ENCODE data around the gene PADI1.

PADI1 gene

DNA sequence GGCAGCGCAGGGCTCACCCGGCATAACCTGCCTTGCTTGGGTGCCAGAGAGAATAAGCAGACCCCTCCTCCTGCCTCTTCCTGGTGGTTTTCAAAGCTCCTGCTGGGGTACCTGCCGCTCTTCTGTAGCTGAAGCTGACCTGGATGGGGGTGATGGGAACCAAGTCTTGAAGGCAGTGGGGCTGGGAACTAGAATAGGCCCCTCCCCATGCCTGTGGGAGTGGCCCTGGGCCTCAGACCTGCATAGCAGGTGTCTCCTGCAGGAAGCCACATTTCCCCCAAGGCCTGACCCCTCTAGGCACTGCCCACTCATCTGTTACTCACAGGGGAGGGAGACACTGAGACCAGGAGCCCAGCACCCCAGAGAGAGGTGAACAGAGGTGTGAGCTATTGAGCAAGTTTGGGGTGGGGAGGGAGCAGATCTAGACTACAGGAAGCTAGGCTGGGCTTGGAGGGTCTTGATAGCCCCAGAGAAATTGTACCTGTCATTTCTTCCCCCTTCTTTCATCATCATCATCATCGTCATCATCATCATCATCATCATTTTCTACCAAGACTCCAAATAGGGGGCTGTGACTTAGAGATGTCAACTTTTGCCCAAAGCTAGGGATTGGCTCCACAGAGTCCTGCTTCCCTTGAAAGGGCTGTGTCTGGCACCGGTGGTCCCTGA is 10.1 kb downstream of the PADI1 start:
- no peak for DNase-seq (ENCODE audit: low read depth in 2 of 2)

DNA sequence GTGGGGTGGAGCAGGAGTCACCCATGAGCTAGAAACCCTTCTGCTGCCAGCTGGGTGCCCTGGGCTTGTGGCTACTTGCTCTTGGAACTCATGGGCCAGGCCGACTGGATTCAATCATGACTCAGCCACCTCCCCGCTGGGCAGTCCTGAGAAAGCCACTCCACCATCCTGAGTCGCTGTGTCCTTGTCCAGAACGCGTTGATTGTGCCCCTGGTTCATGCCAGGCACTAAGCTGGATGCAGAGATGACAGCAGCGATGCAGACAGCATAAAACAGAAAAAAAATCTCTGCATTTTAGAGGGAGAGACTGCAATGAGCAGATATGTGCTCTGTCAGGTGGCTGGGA is 10.6 kb downstream of the PADI1 start:
- DNase-seq (ENCODE audit: low read depth in 2 of 2) = no peak

DNA sequence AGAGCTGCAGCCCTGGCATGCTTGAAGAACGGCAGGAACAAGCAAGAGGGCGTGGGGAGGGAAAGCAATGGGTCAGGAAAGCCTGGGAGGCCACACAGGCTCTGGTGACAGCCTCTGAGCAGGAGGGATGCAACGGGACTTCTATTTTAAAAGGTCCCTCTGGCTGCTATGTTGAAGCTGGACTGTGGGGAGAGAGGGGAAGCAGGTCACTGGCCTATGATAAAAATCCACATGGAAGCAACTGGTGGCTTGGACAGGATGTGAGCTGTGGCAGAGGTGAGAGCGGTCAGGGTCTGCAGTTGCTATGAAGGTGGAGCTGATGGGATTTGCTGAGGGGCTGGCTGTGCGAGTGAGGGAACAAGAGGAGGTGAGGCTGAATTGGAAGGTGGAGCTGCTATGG is 11.2 kb downstream of the PADI1 start:
- DNase-seq (ENCODE audit: low read depth in 2 of 2) = no peak

DNA sequence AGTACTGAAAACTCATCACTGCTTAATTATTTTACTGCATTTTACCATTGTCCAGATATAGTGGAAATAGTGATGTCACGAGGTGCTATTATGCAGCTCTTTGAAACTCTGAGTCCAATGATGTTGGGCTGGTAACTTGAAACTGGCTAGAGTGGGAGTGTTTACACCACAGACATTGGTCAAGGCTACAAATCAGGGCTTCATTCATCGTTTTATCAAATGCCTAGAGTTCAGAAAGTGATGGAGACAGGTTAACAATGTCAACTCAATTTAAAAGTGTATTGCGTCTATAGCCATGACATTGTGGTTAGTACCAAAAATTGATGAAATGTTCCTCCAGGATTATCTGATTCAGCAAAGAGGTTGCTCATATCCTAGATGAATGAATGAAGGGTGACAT is 12.7 kb downstream of the PADI1 start:
- DNase-seq (ENCODE audit: low read depth in 2 of 2) = no peak

DNA sequence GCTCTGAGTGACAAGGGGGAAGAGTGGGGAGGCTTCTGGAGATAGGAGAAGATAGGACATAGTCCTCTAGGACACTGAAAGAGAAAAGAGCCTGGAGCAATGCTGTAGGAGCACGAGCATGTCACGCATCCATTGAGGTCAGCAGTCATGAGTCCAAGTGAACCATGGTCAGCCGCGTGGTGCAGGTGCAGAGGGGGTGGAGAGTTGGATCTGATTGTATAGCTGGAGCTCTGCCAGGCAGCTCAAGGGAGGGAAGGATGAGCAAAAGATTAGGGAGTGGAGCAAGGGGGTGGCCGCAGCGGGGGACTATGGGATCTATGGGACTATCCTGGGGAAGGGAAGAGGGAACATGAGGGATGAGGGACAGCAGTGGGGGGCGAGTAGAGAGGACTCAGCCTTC is 14.0 kb downstream of the PADI1 start:
- DNase-seq (ENCODE audit: low read depth in 2 of 2) = no peak

DNA sequence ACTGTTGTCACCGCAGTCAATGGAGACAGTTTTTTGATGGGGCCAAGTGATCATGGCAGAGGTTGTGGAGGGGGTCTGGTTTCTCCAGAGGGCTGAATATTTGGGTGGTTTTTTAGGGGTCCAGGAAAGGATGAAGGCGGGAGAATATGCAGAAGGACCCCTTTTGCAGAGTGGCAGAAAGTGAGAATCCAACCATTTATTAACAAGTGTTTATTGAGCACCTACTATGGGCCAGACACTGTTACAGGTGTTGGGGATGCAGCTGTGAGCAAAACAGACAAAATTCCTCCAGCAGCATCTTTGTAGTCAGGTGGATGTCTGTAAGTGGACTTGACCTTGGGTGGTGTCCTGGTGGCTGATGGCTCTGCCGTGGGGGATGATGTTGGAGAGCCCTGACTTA is 15.4 kb downstream of the PADI1 start:
- DNase-seq (ENCODE audit: low read depth in 2 of 2) = no peak

DNA sequence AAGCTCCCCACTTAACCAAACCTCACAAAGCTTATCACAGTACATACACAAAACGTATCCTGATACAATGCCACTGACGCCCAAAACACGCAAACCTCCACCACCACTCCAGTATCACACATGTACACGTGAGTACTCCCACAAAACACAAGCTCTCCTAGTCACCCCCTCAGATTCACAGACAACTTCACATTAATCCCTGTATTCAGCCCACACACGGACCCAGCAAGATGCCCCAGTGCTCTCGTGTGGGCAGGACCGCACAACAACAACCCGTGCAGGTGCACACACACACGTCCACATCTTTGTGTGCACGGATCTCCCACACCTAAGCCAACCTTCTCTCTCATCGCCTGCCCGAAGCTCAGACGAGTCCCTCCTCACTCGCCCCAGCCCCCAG is 17.6 kb downstream of the PADI1 start:
- no peak for DNase-seq (ENCODE audit: low read depth in 2 of 2)

DNA sequence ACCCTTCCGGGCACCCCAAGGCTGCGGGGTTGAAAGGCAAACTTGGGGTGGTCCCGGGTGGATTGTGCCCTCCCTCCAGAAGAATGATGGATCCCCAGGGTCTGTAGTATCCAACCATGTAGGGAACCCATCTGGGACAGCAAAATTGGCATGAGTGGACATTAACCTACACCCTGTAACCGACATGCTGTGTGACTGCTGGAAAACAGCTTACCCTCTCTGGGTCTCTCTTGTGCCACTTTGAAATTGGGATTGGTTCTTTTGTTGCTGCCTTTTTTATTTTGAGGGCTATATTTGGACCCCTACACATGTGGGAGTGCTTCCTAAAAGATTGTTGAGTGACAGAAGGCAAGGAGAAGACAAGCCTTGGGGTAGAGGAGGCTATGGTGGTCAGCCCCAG is 19.5 kb downstream of the PADI1 start:
- no peak for DNase-seq (ENCODE audit: low read depth in 2 of 2)

DNA sequence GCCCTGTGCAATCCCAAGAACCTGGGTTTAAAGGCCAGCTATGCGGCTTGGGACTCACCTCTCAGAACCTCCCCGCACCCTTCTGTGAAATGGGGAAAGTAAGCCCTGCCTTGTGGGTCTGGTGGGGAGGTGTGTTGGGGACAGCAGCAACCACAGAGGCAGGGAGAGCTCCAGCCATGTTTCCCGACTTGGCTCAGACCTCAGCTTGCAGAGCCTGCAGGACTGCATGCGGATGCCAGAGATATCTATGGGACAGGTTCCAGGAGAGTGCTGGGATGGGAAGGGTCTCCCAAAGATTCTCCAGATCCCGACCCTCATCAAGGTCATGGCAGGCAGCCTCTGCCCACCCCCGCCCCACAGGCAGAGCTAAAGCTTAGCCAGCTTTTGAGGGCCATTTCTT is 20.2 kb downstream of the PADI1 start:
- DNase-seq (ENCODE audit: low read depth in 2 of 2) = no peak

DNA sequence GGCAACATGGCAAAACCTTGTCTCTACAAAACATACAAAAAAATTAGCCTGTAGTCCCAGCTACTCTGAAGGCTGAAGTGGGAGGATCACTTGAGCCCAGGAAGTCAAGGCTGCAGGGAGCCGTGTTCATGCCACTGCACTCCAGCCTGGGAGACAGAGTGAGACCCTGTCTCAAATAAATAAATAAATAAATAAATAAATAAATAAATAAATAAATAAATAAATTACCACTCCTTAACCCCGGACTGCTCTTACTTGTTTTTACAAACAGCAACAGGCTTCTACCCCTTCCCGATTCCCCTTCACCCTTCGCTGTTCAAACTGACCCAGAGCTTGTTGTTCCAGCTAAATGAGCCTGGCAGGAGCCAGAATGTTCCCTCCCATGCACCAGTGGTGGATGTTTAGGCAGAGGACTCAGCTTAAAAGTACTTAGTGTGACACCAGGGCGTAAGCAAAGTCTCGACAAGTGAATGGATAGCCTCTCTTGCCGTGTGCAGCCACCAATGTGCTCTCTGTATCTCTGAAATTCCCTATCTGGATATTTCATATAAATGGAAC is 22.5 kb downstream of the PADI1 start:
- no peak for DNase-seq (ENCODE audit: low read depth in 2 of 2)

DNA sequence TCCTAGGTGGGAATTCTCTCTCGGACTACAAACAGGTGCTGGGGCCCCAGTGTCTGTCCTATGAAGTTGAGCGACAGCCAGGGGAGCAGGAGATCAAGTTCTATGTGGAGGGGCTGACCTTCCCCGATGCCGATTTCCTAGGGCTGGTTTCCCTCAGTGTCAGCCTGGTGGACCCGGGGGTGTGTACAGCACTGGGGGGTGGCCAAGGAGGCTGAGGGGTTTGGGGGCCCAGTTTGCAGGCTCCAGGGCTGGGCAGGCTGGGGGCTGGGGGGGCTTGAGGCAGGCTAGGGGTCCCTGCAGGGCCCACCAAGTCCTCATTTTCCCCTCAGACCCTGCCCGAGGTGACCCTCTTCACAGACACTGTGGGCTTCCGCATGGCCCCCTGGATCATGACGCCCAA is 23.7 kb downstream of the PADI1 start:
- no peak for DNase-seq (ENCODE audit: low read depth in 2 of 2)

DNA sequence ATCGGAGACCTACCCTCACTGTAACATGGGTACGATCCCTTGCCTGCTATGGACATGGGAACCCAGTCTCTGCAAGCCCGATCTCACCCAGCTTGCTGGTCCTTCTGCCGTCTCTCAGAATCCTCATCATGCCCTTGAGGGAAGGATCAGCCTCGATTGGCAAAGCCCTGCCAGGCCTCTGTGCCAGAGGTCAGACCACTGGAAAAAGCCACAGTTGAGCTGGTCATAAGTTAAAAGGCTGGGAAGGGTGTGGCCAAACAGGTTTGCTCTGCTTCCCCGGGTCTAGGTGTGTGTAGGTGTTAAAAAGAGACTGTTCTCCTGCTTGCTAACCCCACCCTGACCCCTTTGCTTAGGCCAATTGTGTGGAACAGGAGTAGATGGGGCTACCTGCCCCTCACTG is 24.5 kb downstream of the PADI1 start:
- DNase-seq (ENCODE audit: low read depth in 2 of 2) = no peak

DNA sequence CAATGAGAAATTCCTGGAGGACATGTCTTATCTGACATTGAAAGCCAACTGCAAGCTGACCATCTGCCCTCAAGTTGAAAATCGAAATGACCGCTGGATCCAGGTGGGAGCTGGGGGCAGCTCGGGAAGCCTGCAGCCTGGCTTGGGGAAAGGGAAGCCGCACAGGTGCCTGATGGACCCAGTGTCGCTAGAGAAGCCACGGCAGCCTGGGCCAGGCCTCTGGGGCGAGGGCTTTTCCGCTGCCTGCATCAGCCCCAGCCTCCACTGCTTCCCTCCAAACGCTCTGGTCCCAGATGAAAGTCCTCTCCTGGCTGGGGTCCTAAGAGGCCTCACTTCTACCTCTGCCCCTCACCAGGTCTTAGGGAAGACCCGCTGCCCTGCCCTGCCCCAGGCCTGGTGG is 25.2 kb downstream of the PADI1 start:
- no peak for DNase-seq (ENCODE audit: low read depth in 2 of 2)

DNA sequence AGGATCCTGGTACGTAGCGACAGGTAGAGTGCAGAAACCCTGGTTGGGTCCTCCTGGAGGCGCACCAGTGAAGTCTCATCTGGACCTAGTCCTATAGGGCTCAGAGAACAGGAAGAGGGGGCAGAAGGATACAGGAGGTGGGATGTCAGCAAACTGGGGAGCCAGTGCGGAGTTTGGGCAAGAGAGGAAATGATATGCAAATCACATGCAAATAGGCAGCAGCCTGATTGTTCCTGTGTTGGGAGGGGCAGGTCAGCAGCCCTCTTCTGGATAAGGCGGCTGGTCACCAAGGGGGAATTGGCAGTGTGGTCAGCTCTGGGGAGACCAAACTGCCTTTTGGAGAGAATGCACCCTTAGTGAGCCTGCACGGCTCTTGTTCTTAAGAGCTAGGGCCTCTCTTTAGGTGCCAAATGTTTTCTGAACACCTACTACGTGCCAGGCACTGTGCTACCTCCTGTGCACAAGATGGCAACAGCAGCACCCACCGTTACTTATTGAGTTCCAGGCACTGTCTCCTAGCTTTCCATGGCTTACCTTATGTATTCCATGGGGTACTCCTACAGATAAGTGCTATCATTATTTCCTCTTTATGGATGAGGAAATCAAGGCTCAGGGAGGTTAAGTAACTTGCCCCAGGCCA is 25.9 kb downstream of the PADI1 start:
- DNase-seq (ENCODE audit: low read depth in 2 of 2) = no peak

DNA sequence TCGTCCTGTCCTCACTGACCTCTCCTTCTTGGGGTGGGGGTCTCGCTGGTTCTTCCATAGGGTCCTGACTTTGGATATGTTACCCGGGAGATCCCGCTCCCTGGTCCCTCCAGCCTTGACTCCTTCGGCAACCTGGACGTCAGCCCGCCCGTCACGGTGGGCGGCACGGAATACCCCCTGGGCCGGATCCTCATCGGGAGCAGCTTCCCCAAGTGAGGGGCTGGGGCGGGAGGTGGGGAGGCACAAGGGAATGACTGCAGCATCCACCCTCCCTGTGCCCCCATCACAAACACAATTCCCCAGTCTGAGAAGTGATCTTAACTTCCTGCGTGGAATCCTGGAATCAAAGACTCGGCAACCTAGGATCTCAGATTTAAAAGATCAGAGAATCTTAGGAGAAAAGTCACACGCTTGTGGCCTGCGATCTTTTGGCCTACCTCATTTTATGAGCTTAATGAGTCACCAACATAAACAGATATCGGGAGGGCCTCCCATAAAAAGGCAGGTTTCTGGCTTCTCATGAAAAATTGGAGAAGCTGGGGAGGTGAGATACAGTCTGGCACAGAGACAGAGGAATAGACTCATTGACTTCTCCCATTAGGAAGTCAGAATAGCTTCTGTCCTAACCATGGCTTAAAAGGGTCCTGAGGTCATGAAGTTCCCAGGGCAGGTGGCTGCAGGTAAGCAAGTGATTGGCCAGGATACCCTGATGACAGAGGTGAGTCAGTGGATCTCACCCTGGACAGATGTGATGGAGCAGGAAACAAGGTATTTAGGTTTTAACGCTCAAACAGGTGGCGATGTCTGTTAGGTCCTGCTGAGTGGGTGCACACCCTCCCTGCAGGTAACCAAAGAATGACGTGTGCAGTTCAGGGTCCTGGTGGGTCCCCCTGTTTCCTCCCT is 28.1 kb downstream of the PADI1 start:
- DNase-seq (ENCODE audit: low read depth in 2 of 2) = no peak

DNA sequence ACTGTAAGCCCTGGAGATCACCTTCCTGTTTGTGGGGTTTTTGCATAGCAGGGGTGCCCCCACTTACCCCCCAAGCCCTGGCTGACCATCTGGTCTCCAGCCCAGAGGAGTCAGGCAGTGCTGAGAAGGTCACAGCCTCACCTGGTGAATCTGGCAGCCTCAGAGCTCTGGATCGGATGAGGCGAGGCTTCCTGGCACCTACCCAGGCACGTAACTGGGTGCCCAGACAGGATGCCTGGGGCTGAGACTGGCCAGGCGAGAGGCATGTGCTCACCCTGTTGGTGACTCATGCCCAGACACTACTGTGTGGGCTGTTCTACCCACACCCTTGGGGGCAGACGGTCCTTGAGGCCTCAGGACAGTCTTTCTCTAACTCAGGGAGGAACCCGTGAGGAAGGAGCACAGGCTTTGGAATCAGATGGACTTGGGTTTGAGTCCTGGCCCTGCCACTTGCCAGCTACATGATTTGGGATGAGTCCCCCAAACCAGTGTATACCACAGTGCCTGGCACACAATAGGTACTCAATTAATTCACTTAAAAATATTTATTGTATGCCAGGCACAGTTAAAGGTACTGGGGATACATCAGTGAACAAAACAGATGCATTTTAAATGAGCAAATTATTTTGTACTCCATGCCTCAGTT is 28.9 kb downstream of the PADI1 start:
- DNase-seq (ENCODE audit: low read depth in 2 of 2) = no peak

DNA sequence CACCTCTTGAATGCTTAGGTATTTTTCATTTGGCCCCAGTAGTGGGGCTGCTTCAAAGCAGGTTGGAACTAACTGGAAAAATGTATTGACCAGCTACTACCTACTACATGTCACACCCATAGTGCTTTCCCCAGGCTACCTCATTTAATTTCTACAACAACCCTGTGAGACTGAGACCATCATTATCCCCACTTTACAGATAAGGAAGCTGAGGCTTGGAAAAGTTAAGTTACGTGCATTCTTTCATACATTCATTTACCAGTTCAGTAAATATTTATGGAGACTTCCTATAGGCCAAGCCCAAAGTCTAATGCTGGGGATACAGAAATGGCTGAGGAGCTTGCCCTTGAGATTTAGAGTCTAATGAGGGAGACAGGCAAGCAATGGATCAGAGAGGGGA is 29.5 kb downstream of the PADI1 start:
- no peak for DNase-seq (ENCODE audit: low read depth in 2 of 2)

DNA sequence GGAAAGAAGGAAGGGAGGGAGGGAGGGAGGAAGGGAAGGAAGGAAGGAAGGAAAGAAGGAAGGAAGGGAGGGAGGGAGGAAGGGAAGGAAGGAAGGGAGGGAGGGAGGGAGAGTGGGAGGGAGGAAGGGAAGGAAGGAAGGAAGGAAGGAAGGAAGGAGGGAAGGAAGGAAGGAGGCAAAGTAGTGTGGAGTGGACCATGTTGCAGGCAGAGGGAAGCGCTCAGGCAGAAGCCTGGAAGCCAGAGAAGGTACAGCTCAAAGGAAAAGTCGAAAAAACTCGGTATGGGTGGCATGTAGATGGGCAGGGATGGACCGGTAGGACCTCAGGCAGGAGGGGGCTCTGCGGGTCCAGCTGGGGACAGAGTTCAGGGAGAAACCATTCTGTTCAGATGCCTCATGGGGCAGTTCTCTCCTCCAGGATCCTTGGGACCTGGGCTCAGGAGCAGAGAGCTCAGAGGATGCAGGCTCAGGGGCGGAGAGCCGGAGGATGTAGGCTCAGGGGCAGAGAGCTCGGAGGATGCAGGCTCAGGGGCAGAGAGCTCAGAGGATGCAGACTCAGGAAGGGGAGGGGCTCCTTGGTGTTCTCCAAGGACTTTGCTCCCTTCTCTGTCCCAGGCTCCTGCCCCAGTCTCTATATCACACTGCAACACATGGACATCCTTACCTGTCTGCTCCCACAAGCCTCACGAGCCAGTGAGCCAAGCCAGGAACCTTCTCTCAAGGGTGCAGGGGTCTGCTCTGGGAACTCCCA is 30.4 kb downstream of the PADI1 start:
- no peak for DNase-seq (ENCODE audit: low read depth in 2 of 2)

DNA sequence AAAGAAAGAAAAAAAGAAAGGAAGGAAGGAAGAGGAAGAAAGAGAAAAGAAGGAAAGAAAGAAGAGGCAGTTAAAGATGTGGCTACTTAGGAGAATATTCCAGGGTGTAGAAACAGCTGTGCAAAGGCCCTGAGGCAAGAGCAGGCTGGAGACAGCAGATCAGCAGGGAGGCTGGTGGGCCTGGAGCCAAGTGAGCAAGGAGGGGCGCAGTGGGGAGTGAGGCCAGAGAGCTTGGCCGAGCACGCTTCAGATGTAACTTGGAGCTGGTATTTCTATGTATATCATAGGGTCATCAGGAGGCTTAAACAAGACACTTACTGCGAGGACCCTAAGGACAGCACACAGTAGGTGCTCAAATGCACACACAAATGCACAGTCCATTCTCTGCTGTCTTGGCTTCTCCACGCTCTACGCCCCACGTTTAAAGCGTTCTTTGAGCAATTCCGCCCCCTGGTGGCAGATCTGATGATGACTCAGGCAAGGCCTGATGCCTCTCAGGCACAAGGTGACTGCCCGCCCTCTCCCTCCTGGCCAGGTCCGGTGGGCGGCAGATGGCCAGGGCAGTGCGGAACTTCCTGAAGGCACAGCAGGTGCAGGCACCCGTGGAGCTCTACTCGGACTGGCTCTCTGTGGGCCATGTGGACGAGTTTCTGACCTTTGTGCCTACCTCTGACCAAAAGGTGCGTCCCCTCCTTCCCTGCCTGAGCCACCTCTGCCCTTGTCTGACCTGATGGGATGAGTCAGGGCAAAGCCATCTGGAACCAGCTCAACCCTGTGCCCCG is 32.0 kb downstream of the PADI1 start:
- peak; percentile 65 to 74 for DNase-seq (ENCODE audit: low read depth in 2 of 2)

DNA sequence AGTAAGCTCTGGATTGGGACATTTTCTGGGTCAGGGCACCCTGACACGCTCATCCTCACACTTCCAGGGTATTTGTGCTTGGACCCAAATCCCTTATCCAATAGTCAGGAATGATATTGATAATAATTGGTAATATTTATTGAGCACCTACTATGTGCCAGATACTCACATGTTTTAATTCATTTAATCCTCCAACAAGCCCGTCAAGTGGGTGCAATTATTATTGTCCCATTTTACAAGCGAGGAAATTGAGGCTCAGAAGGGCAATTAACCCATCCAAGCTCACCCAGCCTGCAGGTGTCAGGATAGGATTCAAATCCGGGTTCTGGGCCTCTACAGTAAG is 32.6 kb downstream of the PADI1 start:
- DNase-seq (ENCODE audit: low read depth in 2 of 2) = no peak

DNA sequence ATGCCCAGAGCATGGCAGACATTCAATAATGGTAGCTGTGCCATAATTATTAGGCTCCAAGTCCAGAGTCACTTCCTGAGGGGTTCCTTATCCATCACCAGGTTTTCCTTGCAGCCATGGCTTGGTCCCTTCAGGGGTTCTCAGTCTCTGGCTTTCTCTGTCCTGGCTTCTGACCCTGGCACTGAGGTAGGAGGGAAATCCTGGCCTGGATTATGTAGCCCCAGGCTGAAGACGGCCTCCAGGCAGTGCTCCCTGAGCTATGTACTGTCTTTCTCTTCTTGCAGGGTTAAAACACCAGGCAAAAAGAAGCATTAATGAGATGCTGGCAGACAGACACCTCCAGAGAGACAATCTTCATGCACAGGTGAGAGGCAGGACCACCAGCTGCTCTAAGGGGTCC is 34.5 kb downstream of the PADI1 start:
- no peak for DNase-seq (ENCODE audit: low read depth in 2 of 2)

Measured in stimulated activated CD8-positive, alpha-beta memory T cell treated with anti-CD3 and anti-CD28 coated beads, Interleukin-7, amount 100 ng/mL, for 4 hours (primary cell).